ENCODE measurements around the gene KNSTRN.

Gene KNSTRN

DNA sequence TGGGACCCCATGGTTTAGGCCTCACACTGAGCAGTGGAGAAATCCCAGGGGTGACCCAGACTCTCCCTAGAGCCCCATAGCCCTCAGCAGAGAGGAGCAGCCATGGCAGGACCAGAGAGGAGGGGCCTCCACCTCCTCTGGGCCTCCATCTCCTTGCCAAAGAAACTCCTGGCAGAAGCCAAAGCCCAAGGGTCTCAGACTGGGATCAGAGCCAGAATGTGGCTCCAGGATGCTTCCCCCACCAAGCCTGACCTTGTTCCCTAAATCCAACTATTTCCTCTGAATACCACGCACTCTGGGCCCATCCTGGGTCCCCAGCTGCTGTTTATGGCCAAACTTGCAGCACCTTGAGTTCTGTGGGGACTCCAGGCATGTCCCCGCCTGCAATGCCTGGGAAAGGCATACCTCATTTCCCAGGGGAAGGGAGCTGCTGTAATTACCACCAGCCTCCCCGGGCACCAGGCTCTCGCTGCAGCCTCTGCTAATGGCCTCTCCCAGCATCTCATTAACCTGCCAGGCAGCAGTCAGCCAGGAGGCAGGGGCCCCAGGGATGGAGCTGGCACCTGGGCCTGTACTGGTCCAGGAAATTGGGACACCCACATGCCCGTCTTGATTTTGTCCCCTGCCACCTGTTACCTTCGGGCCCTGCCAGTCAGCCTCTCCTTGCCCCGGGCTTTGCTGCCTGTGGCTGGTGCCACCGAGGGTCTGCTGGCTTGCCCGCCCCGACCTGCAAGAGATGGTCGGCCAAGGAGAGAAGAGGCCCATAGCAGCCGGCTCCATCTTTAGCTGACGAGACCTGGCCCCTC, 46.4 kb upstream of the KNSTRN start:
- Histone ChIP-seq H3K27ac (peak overlapping the region; percentile 90), H3K4me3 (no peak overlapping the region), H3K4me1 (peaks cover 6 to 99% (median 77%) of the 10 kb centered on the region in 4 donors), H3K9me3 (no peaks in the 10 kb centered on the region), H3K36me3 (peaks cover 0 to 8% (median 0%) of the 10 kb centered on the region in 3 donors), H3K27me3 (no peaks in the 10 kb centered on the region)
- DNase-seq = no peak
- intact Hi-C loops (cut with DNase I; ENCODE audit: low total_unique reads) = no loop called here
- TF ChIP-seq, protein P1, sequence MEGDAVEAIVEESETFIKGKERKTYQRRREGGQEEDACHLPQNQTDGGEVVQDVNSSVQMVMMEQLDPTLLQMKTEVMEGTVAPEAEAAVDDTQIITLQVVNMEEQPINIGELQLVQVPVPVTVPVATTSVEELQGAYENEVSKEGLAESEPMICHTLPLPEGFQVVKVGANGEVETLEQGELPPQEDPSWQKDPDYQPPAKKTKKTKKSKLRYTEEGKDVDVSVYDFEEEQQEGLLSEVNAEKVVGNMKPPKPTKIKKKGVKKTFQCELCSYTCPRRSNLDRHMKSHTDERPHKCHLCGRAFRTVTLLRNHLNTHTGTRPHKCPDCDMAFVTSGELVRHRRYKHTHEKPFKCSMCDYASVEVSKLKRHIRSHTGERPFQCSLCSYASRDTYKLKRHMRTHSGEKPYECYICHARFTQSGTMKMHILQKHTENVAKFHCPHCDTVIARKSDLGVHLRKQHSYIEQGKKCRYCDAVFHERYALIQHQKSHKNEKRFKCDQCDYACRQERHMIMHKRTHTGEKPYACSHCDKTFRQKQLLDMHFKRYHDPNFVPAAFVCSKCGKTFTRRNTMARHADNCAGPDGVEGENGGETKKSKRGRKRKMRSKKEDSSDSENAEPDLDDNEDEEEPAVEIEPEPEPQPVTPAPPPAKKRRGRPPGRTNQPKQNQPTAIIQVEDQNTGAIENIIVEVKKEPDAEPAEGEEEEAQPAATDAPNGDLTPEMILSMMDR (IDR thresholded peaks at IDR 0.05) = no peak

DNA sequence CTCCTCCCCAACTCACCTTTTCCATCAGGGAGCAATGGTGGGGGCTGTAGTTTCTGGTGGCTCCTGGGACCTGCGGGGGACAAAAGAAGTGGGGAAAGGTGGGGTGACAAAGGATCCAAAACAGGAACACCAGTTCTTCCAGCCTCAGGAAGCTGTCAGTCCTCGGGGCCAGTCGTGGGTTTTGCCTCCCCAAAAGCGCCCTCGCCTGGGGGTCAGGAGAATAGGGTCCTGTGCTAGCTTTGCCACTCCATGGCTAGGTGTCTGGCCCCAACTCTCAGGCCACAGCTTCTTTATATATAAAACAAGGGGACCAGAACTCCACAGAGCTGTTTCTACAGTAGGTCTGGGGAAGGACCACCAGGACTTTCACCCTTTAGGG, 45.8 kb upstream of the KNSTRN start:
- TF ChIP-seq, protein P1 (IDR thresholded peaks at IDR 0.05) = no peak
- Histone ChIP-seq H3K36me3 (peaks cover 0 to 8% (median 0%) of the 10 kb centered on the region in 3 donors), H3K9me3 (no peaks in the 10 kb centered on the region), H3K27ac (peak overlapping the region; percentile 90), H3K27me3 (no peaks in the 10 kb centered on the region), H3K4me3 (no peak overlapping the region), H3K4me1 (peaks cover 6 to 100% (median 83%) of the 10 kb centered on the region in 4 donors)
- no peak for DNase-seq
- intact Hi-C loops (cut with DNase I; ENCODE audit: low total_unique reads) = no loop called here

DNA sequence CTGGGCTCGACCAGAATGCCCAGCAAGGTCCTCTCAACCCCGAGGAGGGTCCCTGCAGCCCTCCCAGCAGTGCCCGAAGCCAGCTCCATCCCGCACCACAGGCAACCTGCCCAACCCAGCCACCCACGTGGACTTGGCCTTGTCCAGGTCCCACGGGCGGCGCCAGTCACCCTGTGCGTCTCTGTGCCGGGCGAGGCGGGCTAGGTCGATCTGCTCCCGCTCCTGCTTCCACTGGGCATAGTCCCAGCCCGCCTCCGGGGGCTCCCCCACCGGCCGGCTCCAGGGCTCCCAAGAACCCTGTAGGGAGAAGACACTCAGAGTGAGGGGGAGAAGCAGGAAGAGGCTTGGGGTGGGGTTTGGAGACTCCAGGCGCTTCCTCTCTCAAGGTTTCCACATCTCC, 44.9 kb upstream of the KNSTRN start:
- intact Hi-C loops (cut with DNase I; ENCODE audit: low total_unique reads) = no loop called here
- peak overlapping the region; percentile 90 for H3K27ac ChIP-seq
- H3K27me3 ChIP-seq = no peaks in the 10 kb centered on the region
- H3K4me1 ChIP-seq = peaks cover 6 to 100% (median 90%) of the 10 kb centered on the region in 4 donors
- H3K4me3 ChIP-seq = peak overlapping the region; percentile 8 to 43
- peak in 1 of 2 donors; percentile 85 for DNase-seq
- TF ChIP-seq, protein P1 (IDR thresholded peaks at IDR 0.05) = no peak
- no peaks in the 10 kb centered on the region for H3K9me3 ChIP-seq
- no peaks in the 10 kb centered on the region for H3K36me3 ChIP-seq

DNA sequence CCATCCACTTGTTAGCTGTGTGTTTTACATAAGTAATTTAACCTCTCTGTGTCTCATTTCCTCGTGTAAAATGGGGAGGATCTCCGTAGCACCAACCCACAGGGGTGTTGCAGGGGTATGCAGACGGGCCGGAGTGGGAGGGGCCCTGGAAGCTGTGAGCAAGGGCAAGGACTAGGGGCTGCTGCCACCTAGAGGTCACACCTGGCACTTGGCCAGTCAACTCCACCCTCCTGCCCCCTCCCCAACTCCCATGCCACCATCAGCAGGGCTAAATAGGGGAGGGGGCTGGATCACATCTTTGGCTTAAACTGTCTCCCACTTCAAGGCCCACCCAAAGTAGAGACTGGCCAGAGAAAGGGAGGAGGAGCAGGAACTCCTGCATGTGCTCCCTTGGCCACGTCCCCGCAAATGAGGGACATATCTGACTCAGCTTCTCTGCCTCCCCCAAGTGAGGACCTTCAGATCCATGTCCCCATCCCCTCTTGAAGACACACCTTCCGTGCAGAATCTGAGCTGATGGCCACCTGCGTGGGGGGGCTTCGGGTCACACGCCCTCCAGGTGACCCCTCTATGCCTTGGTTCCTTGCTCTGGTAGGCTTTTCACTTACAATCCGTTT, 44.4 kb upstream of the KNSTRN start:
- intact Hi-C loops (cut with DNase I; ENCODE audit: low total_unique reads) = no loop called here
- Histone ChIP-seq H3K4me1 (peaks cover 6 to 100% (median 95%) of the 10 kb centered on the region in 4 donors), H3K36me3 (no peaks in the 10 kb centered on the region), H3K4me3 (peak overlapping the region; percentile 8 to 43), H3K9me3 (no peaks in the 10 kb centered on the region), H3K27ac (peak overlapping the region; percentile 90), H3K27me3 (no peaks in the 10 kb centered on the region)
- peak; percentile 67 to 86 for DNase-seq
- TF ChIP-seq, protein P1 (IDR thresholded peaks at IDR 0.05) = peak; percentile 54 to 74

DNA sequence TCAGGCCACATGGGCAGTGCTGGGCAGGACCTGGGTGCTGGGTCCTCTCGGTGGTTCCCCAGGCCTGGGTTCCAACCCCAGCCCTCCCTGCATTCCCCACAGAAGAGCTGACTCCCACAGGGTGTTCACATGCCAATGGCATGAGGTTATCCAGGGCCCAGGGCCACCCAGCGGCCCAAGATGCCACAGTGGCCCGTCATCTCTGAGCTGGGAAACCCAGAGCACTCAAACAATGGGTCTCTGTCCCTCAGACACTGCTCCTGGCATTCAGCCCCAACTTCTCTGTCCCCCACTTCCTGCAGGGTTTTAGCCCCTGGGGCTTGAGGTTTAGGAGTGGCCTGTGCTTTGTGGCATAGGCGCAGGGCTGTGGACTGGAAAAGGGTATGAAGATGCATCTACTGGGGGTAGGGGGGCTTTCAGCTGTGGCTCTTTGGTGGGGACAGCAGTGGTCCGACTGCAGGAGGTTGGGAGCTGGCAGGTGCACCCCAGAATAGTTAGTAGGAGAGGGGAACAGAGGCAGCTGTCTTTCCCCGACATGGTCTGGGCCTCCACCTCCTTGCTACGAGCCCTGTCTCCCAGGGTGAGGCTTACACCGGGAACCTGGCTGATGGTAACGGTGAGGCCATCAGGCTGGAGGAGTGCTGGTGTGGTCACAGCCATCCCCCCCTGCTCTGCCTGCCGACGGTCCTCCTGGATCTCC, 43.5 kb upstream of the KNSTRN start:
- DNase-seq = peak in 1 of 2 donors; percentile 86
- Histone ChIP-seq H3K27ac (peak overlapping the region; percentile 90), H3K4me3 (peak overlapping the region; percentile 35 to 43), H3K36me3 (no peaks in the 10 kb centered on the region), H3K9me3 (no peaks in the 10 kb centered on the region), H3K4me1 (peaks cover 6 to 100% (median 98%) of the 10 kb centered on the region in 4 donors), H3K27me3 (no peaks in the 10 kb centered on the region)
- intact Hi-C loops (cut with DNase I; ENCODE audit: low total_unique reads) = no loop called here
- TF ChIP-seq, protein P1 (IDR thresholded peaks at IDR 0.05) = no peak

Measured in tibial artery (tissue), 4 donors.